Measurements from ENCODE around the gene PRKCZ. TPM values are rescaled to one million over a fixed set of nuclear protein-coding genes. Genes with fewer than 3 reads are reported as not detected.

PRKCZ gene
- total RNA-seq, 2 donors from 2014 or later, result 60.7 to 67.8 TPM

DNA sequence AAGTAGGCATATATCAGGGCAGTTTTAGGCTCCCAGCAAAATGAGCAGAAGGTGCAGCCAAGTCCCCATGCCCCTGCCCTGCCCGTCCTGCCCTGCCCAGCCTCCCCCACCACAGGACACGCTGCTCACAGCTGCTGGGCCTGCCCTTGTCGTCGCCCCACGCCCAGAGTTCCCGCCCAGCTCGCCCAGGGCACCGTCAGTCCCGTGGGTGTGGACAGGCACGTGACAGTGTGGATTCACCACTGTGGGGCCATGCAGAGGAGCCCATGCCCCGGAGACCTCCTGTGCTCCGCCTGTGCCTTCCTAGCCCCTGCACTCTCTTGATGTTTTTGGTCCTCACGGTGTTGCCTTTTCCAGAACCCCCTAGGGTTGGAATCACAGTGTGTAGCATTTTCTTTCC, 137.4 kb downstream of the PRKCZ start:
- no peak for DNase-seq
- intact Hi-C loops (cut with DNase I, micrococcal nuclease), result no loop called here
- ATAC-seq, result peak; percentile 28

- DNase-seq (no peak), ATAC-seq (no peak)
- intact Hi-C loops (cut with DNase I, micrococcal nuclease), result no loop called here
Observed at GRCh38 chr1:2188336-2188735, 138.1 kb downstream of the PRKCZ start.

DNA sequence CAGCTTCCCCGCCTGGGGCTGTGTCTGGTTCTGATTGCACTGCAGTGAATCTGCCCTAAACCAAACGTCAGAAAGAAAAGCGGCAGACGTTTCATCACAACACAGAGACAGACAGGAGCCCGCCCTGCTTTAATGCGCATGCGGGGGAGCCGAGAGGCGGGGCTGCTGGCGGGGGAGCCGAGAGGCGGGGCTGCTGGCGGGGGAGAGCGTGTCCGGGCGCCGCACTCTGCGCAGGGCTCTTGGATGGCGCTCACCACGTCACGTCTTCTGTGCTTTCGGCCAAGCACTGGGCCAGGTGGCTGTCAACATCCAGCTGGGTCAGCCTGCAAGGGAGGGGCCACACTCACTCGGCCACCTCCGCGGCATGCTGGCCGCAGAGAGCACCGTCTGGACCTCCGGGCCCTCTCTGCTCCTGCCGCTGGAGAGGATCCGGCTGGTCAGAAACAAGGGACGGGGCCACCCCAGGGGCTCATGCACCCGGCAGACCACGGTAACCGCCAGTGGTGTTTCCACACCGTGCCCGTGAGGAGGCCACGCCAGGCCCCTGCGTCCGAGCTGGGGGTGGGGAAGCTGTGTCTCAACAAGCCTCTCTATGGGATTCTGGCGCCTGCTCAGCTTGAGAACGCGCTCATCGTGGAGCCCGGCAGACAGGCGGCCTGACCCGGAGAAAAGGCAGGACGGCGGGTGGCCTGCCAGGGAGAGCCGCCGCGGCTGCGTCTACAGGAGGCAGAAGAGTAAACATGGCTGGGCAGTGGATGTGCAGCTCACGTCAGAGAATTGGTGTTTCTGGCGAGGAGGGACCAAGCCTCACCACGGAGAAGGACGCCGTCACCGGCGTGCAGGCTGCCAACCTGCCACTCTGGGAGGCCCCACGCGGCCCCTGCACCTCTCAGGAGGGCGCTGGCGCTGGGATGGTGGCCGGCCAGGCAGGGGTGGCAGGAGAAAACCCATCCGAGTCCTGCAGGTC, 139.5 kb downstream of the PRKCZ start:
- DNase-seq (peak; percentile 94), ATAC-seq (peak; percentile 87)
- intact Hi-C loops (cut with DNase I, micrococcal nuclease), result no loop called here

DNA sequence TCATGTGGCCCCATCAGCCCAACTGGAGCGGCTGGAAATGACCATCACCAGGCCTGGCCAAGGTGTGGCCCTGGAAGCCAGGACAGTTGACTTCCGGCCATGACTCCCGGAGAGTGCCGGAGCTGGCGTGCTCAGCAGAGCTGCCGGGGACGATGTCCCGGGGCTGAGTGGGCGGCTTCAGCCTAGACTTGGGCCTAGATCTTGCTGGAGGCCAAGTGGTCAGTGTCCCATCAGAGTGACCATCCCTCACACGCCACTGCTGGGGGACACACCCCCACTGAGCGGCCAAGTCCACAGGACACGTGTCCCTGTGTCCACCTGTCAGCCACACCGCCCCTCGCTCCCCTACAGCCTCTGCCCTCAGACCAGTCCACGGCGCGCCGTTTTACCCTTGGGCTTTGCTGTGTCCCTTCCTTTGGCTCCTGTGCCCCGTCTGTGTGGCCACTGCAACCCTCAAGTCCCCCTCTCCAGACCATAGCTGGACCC, 140.3 kb downstream of the PRKCZ start:
- intact Hi-C loops (cut with DNase I, micrococcal nuclease), result no loop called here
- no peak for DNase-seq
- no peak for ATAC-seq

DNA sequence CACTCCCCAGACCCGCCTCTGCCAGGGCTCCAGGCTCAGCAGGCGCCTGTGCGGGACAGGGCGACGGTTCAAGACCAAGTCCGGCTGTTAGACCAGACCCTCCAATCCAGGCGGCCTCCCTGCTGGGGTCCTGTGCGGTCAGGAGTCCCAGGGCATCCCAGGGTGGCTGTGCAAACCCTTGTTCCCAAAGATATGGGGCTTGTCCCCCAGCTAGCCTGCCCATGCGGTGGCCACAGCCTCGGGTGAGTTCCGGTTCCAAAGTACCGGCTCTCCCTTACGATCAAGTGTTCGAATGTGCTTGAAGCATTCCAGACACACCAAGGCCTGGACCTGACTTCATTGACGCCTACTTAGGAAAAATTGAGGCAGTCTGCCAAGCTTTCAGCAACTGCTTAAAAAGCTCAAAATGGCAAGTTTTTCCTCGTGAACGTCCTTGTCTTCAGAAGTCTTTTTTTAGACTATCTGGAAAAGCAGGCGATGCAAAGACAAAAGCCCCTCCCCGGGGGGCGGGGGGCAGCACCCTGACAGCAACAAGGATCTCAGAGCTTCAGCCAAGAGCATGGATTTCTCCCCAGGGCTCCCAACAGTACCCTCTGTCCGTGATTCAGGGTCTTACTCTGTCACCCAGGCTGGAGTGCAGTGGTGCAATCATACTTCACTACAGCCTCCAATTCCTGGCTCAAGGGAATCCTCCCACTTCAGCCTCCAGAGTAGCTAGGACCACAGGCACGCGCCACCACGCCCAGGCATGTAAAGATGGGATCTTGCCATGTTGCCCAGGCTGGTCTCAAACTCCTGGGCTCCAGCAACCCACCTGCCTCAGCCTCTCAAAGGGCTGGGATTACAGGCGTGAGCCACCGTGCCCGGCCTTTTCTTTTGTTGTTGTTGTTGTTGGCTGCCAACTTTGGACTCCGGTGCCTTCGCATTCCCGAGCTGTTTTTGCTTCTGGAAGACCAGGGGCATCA, 142.1 kb downstream of the PRKCZ start:
- intact Hi-C loops (cut with DNase I, micrococcal nuclease), result no loop called here
- ATAC-seq (no peak), DNase-seq (no peak)

GRCh38 chr1:2193514-2194281, 143.5 kb downstream of the PRKCZ start:
- ATAC-seq (no peak), DNase-seq (peak in 1 of 2 donors; percentile 54)
- intact Hi-C loops (cut with DNase I, micrococcal nuclease), result no loop called here

DNA sequence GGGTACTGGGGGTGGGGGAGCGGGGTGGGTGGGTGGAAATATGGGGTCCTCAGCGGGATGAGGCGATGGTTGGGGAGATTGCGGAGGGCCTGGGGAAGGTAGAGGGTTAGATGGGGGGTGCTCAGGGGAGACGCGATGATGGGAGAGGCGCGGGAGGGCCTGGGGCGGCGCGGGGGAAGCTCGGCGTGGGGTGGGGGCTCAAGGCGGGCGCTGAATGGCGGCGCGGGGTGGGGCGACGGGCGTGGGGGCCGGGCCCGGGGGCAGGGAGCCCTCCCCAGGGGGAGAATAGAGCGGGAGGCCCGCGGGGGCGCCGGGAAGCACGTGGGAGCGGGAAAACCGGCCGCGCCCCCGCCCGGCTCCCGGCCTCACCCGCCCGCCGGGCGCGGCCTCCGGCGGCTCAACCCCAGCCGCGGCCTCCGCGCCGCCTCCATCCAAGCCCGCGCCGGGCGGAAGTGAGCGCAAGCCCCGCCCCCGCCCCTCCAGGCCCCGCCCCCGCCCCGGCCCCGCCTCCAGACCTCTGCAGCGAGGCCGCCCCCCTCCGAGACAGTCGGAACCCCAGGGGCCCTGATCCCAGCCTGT, 144.2 kb downstream of the PRKCZ start, which contains the start of gene FAAP20:
Gene FAAP20, minus strand, starts transcription at position 454 of the 579 bp plus-strand sequence. Its CDS starts 23 bp downstream, at position 431.
- peak; percentile 56 for ATAC-seq
- DNase-seq, result no peak
- intact Hi-C loops (cut with DNase I, micrococcal nuclease), result no loop called here

DNA sequence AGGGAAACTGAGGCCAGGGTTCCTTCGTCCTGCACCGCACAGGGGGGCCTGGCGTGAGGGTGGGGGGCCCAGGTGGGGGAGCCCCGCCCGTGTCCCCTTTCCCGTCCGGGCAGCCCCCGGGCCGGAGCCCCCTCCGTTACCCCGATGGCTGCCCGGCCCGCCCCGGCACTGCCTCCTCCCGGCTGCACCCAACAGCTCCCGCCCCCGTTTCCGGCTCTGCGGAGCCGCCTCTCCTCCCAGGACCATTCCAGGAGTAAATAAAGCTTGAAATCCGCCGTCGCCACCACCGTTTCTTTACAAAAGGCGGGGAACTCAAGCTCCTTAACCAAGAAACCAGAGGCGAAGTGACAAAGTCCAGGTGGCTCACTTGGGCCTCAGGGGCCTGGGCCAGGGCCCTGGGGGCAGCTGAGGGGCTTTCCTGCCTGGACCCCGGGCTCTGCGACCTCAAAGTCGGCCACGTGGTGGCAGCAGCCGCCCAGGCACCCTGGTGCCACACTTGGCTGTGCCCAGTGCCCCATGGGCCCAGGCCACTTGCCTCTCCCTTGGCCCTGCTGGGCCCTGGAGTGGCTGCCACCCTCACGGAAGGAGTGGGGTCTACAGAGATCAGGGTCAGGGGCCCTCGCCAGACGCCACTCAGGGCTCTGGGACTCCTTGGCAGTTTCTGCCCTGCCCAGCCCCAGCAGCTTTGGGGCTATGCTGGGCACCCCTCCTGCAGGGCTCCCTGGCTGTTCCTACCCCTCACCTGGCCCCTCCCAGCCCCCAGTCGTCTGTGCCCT, 144.9 kb downstream of the PRKCZ start:
- intact Hi-C loops (cut with DNase I, micrococcal nuclease), result loop anchor here (5.0 kb wide), 1 partner anchor 187 kb away; no protein-coding TSS in a partner anchor
- peak; percentile 92 to 93 for DNase-seq
- peak; percentile 67 for ATAC-seq

DNA sequence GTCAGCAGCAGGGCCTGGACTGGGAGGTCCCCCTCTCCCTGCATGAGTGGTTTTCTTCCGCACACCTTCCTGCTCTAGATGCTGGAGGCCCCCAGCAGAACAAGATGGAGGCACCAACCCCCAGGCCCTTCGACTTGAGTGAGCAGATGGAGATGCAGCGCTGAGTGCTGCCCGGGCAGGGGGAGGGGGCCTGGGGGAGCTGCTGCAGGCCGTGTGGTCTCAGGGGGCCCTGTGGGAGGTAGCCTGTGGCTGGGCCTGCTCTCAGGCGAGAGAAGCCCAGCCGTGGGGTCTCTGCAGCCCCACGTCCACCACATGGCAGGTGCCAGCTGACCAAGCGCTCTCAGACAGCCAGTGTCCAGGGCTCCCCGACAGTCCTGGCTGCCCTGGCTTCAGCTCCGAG, 145.6 kb downstream of the PRKCZ start:
- intact Hi-C loops (cut with DNase I, micrococcal nuclease), result loop anchor here (5.0 kb wide), 1 partner anchor 187 kb away; no protein-coding TSS in a partner anchor
- no peak for DNase-seq
- no peak for ATAC-seq

DNA sequence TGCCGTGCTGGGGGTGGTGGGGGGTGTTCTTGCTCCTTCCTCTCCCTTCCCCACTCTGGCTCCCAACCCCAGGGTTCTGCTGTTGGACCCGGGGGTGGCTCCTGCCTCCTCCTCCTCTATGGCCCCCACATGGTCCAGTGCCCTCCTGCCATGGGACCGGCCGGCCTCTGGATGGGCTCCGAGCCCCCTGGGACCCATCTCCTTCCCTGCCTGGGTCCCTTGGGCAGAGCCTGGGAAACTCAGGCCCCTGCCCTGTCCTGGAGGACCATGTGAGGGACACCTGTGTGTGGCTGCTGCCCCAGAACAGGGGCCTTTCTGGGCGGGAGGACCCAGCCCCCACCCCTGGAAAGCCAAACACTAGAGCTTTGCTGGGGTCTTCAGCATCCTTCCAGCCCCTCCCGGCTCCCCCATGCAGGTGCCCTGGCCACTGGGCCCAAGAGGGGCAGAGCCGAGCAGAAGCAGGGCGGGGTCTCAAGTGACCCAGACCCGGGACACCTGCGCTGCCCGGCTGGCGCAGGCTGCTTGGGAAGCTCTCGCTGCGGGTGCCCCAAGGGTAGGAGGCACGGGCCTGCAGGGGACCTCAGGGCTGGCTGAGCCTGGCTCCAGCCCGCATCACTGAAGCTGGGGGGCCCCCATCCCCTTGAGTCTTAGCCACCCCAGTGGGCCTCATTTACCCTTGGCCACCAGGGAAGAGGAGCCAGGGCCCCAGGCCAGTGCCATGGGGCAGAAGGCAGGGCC, 146.9 kb downstream of the PRKCZ start:
- intact Hi-C loops (cut with DNase I, micrococcal nuclease), result loop anchor here (5.0 kb wide), 1 partner anchor 185 kb away; no protein-coding TSS in a partner anchor
- DNase-seq (no peak), ATAC-seq (no peak)

DNA sequence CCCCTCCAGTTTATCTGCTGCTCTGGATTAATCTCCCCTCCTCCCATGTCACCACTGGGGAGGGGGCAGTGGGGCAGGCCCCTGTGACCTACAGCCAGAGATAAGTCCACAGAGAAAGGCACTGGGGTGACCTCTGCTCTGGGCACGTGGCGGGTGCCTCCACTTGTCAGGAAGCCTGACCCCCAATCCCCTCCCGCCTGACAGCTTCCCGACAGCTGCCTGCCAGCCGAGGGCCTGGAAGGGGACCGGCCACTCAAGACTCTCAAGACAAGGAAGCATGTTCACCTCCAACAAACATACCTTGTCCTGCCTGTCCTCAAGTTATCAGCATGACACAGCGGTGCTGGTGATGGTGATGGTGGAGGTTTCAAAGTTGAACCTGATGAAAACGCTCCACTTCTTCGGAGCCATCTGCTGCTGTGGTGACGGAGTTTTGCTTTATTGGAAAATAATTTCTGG, 147.5 kb downstream of the PRKCZ start:
- ATAC-seq, result no peak
- DNase-seq, result no peak
- intact Hi-C loops (cut with DNase I, micrococcal nuclease), result loop anchor here (5.0 kb wide), 1 partner anchor 185 kb away; no protein-coding TSS in a partner anchor

- DNase-seq (peak; percentile 72 to 85), ATAC-seq (peak; percentile 35)
Observed at GRCh38 chr1:2198571-2198970, 148.4 kb downstream of the PRKCZ start.

DNA sequence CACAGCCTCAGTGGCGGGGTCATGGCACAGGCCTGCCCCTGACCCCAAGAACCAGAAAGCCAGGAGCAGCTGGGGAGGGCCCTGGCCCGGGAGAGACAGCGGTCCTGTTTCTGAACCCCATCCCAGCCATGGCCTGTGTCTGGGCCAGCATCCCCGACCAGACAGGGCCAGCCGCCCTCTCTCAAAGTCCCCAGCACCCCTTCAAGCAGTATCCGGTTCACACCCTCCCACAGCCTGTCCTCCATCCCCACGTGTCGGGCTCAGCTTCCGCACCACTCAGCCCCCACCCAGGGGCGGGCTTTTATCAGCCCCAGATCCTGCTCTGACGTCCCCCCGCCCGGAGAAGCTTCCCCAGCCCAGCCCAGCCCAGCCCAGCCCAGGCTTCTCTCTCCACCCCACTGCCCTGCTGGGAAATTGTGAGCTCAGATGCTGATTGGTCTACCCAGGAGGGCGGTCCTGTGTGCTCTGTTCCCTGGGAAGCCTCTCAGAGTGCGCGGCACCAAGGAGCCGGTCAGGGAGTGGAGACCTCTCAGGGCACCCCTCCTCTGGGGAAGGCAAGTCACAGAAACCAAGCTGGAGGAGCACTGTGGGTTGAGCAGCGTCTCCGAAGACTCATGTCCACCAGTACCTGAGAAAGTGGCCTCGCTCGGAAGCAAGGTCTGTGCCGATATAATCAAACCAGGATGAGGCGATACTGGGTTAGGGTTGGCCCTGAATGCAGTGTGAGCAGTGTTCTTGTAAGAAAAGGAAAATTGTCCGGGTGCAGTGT, 149.0 kb downstream of the PRKCZ start:
- intact Hi-C loops (cut with DNase I, micrococcal nuclease), result loop anchor here (5.0 kb wide), 1 partner anchor 183 kb away; no protein-coding TSS in a partner anchor
- peak; percentile 75 for ATAC-seq

More at GRCh38 chr1:2198571-2198970, 148.4 kb downstream of the PRKCZ start:
- intact Hi-C loops (cut with DNase I, micrococcal nuclease), result loop anchor here (5.0 kb wide), 1 partner anchor 184 kb away; no protein-coding TSS in a partner anchor

DNA sequence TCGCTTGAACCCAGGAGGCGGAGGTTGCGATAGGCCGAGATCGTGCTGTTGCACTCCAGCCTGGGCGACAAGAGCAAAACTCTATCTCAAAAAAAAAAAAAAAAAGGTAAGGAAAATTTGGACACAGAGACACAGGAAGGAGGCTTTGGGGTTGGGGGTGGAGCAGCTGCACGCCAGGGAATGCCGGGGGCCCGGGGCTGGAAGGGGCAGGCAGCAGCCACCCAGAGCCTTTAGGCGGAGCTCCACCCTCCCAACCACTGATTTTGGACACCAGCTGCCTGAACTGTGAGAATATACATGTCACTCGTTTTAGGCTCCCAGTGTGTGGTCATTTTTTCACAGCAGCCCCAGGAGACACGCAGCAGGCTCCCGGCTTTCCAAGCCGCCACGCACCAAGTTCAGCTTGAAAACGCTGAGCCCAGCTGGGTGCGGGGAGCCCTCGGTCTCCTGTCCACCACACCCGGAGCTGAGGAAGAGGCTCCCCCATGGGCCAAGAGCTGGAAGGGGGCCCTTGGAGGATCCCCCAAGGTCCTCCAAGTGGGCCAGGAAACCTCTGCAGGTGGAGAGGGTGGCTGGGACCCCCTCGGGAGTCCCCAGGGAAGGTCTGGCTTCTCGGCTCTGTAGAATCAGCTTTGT, 150.2 kb downstream of the PRKCZ start:
- no peak for ATAC-seq
- intact Hi-C loops (cut with DNase I, micrococcal nuclease), result no loop called here
- DNase-seq, result no peak

More for the DNA sequence above, 149.0 kb downstream of the PRKCZ start:
- peak; percentile 91 to 96 for DNase-seq

DNA sequence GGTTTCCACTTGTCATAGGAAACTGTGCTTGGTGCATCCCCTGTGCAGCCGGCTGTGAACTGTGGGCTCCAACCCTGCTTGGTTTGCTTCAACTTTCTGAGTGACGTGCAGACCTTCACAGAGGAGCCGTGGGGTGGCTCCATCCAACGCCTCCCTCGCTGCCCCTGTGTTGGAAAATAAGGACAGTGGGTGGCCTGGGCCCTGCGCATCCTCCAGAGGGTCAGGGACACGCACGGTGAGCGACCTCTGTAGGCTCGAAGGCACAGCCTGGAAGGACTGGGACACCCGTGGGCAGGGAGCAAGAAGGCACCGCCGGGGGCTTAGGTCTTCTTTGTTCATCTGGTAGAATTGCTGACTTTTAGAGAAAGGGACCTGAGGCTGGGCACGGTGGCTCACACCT, 150.9 kb downstream of the PRKCZ start:
- ATAC-seq, result no peak
- DNase-seq, result no peak
- intact Hi-C loops (cut with DNase I, micrococcal nuclease), result no loop called here
